GM19467 (cell line): ENCODE data around the gene ZNF236.
A peak's percentile ranks its signal among the peaks of the same experiment; 100 is the strongest.

ENCODE experiments used
- ATAC-seq: cut with Tn5 transposase; IDR thresholded peaks from one replicate; pipeline ENCODE4 v1.9.1; 2021; ENCODE audit warnings: mild to moderate bottlenecking, moderate library complexity; ENCODE audit not compliant: unreplicated experiment

The ZNF236 gene

DNA sequence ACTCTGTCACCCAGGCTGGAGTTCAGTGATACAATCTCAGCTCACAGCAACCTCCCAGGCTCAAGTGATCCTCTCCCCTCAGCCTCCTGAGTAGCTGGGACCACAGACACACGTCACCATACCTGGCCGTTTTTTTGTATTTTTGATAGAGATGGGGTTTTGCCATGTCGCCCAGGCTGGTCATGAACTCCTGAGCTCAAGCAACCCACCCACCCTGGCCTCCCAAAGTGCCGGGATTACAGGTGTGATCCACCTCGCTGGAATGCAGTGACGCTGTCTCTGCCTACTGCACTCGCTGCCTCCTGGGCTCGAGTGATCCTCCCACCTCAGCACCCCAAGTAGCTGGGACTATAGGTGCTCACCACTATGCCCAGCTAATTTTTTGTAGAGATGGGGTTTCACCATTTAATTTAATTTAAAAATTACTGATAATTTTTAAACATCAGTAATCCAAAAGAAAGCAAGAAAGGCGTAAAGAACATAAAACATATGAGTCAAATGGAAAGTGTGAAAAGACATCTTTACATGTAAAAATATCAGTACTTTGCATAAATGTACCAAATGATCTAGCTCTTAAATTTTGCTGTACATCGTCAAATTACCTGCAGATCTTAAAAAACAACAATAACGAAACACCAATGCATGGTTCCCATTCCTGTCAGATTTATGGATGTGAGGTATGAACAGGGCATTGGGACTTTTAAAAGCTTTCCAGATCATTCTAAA, 2.8 kb upstream of the ZNF236 start:
- ATAC-seq, result no peak

DNA sequence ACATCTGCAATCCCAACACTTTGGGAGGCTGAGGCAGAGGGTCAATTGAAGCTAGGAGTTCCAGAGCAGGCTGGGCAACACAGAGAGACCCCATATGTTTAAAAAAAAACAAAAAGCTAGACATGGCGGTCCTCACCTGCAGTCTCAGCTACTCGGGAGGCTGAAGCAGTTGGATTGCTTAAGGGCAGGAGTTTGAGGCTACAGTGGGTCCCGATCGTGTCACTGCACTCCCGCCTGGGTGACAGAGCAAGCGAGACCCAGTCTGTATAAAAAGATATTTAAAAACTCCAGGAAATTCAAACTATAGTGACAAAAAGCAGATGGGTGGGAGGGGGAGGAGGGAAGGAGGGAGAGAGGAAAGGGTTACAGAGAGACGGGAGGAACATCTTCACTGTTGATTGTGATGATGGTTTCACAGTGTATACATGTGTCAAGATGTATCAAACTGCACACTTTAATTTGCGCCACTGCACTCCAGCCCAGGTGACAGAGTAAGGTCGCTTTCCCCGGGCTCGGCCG, 942 bp upstream of the ZNF236 start:
- peak; percentile 13 for ATAC-seq

DNA sequence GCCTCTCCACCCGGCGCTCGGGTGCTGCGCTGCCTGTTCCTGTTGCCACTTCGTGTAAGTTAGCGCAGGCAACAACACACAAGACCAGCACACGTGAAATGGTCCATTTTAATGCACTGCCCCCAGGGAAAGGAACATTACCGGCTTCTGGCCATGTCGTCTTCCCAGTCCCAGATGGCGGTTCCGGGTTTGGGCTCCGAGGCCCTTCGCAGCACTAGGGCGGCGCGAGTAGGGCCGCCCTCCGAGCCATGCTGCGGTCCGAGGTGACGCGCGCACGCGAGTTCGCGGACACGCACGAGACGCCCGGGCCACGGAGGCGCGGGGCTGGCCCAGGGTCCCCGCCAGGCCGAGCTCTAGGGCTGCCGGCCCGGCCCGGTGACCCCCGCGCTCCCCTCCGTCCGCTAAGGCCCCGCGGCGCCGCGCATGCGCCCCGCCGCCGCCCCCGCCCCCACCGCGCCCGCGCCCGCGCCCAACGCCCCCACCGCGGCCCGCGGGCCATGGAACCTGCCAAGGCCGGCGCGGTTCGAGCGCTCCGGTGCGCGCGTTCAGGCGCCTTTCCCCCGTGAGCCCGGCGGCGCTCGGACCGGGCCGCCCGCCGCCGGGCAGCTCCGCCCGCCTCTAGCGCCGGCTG, 367 bp upstream of the ZNF236 start:
- ATAC-seq, result peak; percentile 33

DNA sequence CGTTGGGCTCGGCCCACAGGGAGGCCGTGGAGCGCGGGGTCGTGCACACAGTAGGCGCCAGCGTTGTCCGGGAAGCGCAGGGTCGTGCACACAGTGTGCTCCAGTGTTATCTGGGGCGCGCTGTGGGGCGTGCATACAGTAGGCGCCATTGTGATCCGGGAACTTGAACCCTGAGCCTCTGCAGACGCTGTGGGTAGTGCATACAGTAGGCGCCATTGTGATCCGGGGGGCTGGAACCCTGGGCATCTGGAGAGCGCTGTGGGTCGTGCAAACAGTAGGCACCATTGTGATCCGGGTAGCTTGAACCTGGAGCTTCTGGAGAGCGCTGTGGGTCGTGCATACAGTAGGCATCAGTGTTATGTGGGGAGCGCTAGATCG, 793 bp downstream of the ZNF236 start:
- ATAC-seq, result no peak

DNA sequence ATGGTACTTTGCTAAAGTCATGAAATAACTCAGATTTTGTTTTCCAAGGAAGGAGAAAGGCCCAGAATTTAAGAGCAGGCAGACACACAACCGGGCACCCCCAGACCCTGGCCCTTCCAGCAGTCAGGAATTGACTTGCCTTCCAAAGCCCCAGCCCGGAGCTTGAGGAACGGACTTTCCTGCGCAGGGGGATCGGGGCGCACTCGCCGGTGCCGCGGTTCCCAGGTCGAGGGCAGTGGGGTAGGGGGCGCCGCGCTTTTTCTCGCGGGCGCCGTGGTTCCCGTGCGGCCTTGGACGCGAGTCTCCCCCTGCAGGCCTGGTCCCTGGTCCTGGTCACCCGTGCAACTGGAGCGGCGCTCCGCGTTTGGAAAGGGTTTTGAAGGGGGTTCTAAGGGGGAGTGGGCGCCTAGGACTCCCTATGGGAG, 1.2 kb downstream of the ZNF236 start:
- no peak for ATAC-seq

DNA sequence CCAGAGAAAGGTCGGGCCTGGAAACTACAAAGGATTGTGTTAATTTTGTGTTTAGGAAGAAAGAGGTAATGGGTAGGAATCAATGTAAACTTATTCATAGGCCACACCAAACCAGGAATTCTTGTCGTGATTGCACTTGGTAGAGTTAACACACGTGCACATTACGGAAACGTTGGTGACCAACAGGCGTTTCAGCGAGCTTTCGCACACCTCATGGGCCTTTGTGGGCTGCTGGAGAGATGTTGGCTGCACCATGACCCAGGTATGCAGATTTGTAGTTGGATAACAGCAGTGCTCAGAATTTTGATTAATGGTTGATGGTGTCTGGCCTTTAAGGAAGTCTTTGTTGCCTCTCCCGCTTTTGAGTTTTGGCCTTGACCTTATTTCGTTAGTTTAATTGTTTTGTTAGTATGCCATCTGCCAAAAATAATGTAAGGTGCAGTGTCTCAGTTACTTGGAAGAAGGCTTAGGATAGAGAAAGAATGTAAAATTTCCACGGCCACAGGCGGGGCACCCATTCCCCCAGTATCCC, 1.9 kb downstream of the ZNF236 start:
- ATAC-seq, result no peak

DNA sequence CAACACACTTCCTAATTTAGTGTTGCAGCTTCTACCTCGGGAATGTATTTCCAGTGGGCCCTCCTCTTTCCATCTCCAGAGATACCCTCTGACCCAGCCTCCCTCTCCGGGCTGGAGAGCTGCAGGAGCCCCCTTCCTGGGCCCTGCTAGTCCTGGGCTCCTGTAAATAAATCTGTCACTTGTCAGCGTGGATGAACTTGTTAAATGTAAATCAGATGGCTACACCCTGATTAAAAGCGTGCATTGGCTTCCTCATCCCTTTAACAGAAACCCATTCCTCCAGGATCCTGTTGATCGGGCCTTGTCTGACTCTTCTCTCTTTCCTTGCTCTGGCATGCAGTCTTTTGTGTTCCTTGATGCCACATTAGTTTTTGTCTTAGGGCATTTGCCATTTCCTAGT, 2.4 kb downstream of the ZNF236 start:
- no peak for ATAC-seq

DNA sequence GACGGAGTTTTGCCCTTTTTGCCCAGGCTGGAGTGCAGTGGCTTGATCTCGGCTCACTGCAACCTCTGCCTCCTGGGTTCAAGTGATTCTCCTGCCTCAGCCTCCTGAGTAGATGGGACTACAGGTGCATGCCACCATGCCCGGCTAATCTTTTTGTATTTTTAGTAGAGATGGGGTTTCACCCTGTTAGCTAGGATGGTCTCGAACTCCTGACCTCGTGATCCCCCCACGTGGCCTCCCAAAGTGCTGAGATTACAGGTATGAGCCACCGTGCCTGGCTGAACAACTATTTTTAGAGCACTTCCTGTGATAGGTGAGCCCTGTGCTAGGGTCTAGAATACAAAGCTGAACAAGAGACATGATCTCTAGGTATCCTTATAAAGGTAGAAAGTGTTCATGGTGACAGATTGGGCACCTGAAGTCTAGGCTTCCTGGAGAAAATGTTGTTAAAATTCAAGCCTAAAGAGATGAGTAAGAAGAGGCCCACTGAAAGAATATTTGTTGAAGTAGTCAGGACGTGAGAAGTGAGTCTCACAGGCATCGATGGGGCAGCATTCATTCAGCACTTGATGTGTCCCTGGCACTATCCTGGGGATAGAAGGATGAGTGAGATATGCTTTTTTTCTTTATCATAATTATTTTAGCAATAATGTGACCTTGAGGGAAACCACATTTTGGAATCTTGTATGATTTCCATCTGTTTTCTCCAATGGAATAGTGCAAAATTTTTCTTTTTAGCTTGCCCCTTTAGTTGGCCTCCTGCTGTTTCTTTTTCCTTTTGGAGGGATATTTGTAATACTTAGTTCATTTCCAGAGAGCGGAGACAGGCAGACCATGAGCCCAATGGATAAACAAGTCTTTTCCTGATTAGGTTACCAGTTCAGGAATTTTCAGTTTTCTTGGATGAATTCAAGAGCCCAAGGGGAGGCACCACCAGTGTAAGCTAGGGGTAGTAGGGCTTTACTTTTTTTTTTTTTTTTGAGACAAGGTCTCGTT, 5.1 kb downstream of the ZNF236 start:
- no peak for ATAC-seq

DNA sequence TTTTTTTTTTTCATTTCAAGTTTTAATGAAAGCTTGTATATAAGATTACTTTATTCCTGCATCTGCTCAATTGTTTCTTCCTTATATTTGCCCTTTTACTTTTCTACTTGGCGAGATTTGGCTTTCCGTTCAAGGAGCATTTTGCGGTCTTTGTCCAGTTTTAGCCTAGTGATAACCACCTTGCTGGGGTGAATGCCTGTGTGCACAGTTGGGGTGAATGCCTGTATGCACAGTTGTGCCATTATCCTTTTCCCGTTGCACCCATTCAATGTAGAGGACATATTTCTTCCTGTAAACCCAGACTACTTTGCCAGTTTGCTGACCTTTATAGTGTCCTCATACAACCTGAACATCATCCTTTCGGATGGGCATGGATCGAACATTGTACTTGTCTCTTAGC, 12.0 kb downstream of the ZNF236 start:
- no peak for ATAC-seq

DNA sequence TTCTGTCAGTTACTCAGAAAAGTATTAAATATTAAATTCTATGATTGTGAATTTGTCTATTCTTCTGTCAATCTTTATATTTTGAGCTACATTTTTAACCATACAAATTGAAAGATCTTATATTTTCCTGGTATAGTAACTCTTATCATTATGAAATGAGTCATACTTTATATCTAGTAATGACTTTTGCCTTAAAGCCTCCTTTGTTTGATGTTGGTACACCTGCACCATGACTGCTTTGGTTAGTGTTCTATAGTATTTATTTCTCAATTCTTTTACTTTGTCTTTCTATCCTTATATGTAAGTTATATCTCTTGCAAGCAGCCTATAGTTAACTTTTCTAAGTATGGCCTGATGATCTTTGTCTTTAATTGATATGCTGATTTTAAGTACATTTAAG, 13.0 kb downstream of the ZNF236 start:
- ATAC-seq, result no peak

DNA sequence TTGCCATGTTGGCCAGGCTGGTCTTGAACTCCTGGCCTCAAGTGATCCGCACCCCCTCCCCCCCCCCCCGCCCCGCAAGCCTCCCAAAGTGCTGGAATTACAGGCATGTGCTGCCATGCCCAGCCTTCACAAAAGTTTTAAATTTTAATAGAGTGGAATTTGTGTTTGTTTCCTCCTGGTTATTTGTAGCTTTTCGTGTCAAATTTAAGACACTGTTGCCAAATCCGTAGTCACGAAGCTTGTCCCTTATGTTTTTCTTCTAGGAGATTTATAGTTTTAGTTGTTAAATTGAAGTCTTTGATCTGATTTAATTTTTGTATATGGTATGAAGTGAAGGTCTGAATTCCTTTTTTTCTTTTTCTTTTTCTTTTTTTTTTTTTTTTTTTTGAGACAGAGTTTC, 14.7 kb downstream of the ZNF236 start:
- ATAC-seq, result no peak

DNA sequence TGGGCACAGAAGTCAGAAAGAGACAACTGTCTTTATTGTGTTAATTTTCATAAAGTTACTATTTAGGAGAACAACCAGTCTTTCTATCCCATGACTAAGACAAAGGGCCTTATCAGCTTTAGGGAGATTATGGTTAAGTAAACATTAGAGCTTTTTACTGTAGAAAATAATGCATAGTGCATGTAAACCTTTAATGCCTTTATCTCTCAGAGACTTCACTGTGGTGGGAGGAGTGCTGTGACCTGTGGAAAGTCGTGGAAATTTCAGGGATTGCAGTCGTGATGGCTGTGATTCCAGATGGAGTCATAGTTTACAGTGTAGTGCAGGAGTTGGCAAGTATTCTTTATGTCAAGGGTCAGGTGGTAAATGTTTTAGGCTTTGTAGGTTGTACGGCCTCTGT, 15.8 kb downstream of the ZNF236 start:
- no peak for ATAC-seq

DNA sequence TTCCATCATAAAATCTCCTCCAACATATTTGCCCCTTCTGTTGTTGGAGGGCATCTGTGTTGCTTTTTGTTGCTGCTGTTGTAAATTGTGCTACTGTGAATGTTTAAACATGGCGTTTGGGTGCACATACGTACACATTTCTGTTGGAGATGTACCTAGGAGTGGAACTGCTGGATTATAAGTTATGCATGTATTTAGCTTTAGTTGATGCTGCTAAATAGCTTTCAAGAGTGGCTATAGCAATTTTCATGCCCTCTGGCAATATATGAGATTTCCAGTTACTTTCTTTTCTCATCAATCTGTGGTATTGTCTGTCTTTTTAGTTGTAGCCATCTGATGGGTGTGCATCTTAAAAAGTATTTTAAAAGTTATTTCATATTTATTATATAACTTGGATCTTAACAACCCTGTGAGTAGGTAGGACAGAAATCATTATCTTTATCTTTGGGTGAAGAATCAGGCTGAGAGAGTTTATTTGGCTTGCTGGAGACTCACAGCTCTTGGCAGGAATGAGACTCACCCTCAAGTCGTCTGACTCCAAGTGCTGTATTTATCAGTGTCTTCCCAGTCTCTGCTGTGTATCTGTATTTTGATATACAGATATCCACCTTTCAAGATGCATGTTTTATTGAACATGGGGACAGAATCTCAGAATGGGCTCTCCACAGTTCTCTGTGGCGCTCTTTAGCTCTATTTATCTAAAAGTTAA, 16.9 kb downstream of the ZNF236 start:
- no peak for ATAC-seq

DNA sequence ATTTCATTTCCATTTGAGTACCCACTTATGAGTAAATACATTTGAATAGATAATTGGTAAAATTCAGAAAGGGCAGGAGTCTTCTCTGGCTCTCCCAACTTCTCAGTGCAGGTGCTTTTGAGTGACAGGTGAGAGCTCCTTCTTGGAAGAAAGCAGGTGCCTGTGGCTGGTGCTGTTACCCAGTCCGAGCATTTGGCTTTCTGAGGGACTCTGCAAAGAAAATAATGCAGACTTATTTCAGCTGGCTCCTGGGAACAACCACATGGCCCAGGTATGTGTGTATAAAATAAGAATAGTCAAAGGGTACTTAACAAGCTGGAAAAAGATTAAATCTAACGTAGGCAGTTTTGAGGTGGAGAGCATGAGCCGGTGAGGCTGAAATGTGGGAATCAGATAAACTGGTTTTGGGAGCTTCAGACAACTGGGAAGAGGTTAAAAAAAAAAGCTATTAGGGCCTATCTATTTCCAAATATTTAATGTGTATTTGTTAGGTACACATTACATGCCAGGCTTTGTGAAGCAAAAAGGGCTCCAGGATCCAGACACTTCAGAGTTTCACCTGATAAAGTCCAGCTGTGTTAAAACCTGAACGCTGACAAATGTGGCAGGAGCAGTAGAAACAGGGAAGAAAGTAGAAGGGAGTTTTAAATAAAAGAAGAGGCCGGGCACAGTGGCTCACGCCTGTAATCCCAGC, 20.6 kb downstream of the ZNF236 start:
- no peak for ATAC-seq

DNA sequence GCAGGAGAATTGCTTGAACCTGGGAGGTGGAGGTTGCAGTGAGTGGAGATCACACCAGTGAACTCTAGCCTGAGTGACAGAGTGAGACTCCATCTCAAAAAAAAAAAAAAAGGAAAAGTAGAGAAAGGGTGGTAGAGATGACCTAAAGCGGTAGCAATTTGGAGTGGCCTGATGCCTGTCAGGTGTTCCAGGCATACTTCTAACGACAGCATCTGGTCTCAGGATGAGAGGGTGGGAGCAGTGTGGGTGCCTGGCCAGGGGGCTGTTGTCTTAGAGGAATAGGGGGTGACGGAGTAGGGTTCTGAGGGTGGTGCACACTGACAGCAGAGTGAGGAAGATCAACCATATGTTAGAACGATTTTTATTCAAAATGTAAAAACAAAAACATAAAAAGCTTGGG, 21.8 kb downstream of the ZNF236 start:
- ATAC-seq, result no peak

DNA sequence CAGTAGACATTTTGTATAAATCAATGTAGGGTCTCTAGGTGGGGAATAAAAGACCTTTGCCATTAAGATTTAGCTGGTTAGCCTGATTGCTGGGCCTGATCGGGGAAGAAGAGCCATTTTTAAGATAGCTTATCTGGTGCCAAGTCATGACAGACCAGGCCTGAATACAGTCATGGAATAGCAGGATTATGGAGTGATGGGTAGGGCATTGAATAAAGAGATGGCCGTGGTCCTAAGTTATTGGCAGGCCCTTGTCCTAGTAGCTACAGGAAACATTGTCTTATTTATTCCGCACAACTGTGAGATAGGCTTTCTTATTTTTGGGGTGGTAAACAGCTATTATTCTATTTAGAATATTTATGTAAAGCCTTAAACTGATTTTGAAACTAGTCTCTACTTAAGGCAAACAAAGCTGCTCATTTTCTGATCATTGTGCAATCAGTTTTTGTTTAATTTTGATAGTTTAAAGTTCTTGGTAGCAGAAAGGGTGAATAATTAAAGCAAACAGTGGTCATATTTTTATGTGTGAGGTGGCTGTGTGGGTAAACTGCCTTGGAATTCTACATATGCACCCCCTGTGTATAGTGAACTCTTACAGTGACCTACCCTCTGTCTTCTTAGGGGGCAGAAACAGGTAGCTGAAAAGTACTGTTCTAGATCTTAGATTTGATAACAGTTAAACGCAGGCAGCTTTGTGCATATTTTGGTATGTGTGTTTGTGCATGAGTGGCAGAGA, 22.6 kb downstream of the ZNF236 start:
- ATAC-seq, result no peak

DNA sequence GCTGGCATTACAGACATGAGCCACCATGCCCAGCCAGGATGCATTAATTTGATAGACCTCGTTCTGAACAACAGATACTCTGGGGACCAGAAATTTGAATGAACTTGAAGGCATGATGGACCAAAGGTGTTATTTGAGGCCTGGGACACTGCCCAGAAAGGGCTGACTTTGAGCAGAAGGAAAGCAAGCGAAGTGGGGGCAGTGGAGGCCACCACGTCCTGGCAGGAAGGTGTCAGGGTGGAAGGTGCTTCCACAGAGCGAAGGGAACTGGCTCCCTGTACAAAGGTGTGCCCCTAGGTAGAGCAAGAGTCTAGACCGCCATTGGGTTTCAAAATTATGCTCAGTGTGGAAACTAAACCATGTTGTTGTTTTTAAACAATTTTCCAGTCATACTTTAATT, 23.9 kb downstream of the ZNF236 start:
- ATAC-seq, result no peak

DNA sequence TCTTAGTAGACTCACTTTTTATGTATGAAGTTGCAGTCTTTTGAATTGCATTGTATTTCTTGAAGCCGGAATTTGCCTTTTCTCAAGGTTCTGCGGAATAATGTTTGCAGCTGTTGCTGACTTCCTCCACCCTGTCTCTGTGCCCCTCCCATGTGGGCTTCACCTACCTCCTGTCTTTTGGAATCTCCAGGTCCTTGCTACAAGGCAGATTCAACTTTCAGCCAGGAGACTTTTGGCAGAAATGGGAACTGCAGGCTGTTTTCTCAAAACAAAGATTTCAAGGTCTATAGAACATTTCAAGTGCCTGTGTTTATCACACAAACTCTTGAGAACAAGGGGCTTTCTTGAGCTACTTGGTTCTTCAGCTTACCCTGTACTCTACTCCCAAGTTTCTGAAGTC, 25.6 kb downstream of the ZNF236 start:
- ATAC-seq, result no peak

DNA sequence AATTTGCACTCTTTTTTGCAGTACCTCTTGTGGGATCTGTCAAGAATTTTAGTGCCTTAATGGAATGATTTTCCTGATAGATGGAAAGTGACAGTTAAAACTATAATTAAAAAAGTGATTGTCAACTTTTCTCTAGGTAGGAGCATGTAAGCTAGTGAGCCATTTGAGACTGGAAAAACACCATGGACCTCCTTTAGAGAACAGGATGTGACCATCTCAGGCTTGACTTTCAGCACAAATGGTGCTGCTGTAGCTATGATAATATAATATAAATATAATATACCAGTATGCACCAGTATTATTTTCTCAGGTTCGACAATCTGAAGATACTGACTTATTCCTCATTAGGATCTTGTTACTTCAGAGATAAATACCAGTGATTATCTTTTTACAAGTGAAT, 27.8 kb downstream of the ZNF236 start:
- no peak for ATAC-seq
